ENCODE measurements around the gene PPP2R3B. TPM values are rescaled to one million over a fixed set of nuclear protein-coding genes. Genes with fewer than 3 reads are reported as not detected.

The PPP2R3B gene
- total and polyA plus RNA-seq, 2 of the 4 experiments (the other 2 are of a cell fraction): 13.2 to 13.3 TPM

GRCh38 chrX:341541-342101 is 45.1 kb downstream of the PPP2R3B start:
- H3K56ac ChIP-seq (ENCODE audit: extremely low read depth, insufficient read depth, low read length): no peak overlapping the region
- no peak overlapping the region for H3K4me3 ChIP-seq (ENCODE audit: insufficient read depth, low read depth, low read length)
- peaks cover 29% of the 10 kb centered on the region; the same call in 1 of the 2 replicates for H3K36me3 ChIP-seq (ENCODE audit: control insufficient read depth, insufficient read depth, low read length)
- H2AK9ac ChIP-seq (replicated peaks; ENCODE audit: low read depth, low read length, poor library complexity): no peak overlapping the region
- no peaks in the 10 kb centered on the region for H3K9me1 ChIP-seq (ENCODE audit: insufficient read depth, low read length)
- no peak overlapping the region for H3K14ac ChIP-seq (replicated peaks; ENCODE audit: low read depth, low read length)
- H2AFZ ChIP-seq (replicated peaks; ENCODE audit: low read length, poor library complexity): no peak overlapping the region
- in situ Hi-C loops (cut with MboI; ENCODE audit: low sequenced_read_pairs): no loop called here
- POLR2A ChIA-PET (ENCODE audit: unreplicated experiment): no interaction called here
- no peaks in the 10 kb centered on the region for H3K27me3 ChIP-seq (ENCODE audit: control insufficient read depth, insufficient read depth, low read length)
- no peak overlapping the region for H4K5ac ChIP-seq (ENCODE audit: low read depth, low read length)
- H2AK5ac ChIP-seq (ENCODE audit: low read depth, low read length): no peak overlapping the region
- H4K91ac ChIP-seq (ENCODE audit: insufficient read depth, low read depth, low read length): no peak overlapping the region
- no peak overlapping the region for H2BK20ac ChIP-seq (ENCODE audit: low read depth, low read length)
- CTCF ChIA-PET: no interaction called here
- 99% methylated on average over 18 of the region's 36 CpGs; no CpG with 5 or more reads in 1 of the 2 experiments for WGBS, 2 experiments (ENCODE audit: extremely low coverage in 2 of 2, insufficient read length in 1 of 2)
- BruUV-seq (replicated peaks): no TSS peak
- H3K27ac ChIP-seq (ENCODE audit: insufficient read depth, low read length): no peak overlapping the region
- H2BK120ac ChIP-seq (ENCODE audit: low read depth, low read length): no peak overlapping the region
- TF ChIP-seq RAD21 (IDR thresholded peaks at IDR 0.05; ENCODE audit: low read length) (no peak), POLR2A (IDR thresholded peaks at IDR 0.05; ENCODE audit: low read depth, low read length) (no peak), NFE2L2 (IDR thresholded peaks at IDR 0.05; ENCODE audit: low read depth, low read length) (no peak), CEBPB (IDR thresholded peaks at IDR 0.05; ENCODE audit: low read depth, low read length) (no peak), RFX5 (IDR thresholded peaks at IDR 0.05; ENCODE audit: low read depth, low read length) (no peak), BHLHE40 (IDR thresholded peaks at IDR 0.05; ENCODE audit: low read depth, low read length) (no peak), FOS (IDR thresholded peaks at IDR 0.05; ENCODE audit: low read depth, low read length) (no peak), MAFK (IDR thresholded peaks at IDR 0.05; ENCODE audit: low read depth, low read length) (no peak), SMC3 (IDR thresholded peaks at IDR 0.05; ENCODE audit: low read depth, low read length) (no peak), MXI1 (IDR thresholded peaks at IDR 0.05; ENCODE audit: borderline replicate concordance, low read depth, low read length) (no peak)
- TF ChIP-seq, protein P1, sequence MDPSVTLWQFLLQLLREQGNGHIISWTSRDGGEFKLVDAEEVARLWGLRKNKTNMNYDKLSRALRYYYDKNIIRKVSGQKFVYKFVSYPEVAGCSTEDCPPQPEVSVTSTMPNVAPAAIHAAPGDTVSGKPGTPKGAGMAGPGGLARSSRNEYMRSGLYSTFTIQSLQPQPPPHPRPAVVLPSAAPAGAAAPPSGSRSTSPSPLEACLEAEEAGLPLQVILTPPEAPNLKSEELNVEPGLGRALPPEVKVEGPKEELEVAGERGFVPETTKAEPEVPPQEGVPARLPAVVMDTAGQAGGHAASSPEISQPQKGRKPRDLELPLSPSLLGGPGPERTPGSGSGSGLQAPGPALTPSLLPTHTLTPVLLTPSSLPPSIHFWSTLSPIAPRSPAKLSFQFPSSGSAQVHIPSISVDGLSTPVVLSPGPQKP (IDR thresholded peaks at IDR 0.05; ENCODE audit: borderline replicate concordance, low read depth, low read length): no peak
- TF ChIP-seq, protein P2, sequence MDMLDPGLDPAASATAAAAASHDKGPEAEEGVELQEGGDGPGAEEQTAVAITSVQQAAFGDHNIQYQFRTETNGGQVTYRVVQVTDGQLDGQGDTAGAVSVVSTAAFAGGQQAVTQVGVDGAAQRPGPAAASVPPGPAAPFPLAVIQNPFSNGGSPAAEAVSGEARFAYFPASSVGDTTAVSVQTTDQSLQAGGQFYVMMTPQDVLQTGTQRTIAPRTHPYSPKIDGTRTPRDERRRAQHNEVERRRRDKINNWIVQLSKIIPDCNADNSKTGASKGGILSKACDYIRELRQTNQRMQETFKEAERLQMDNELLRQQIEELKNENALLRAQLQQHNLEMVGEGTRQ (IDR thresholded peaks at IDR 0.05; ENCODE audit: low read depth, low read length): no peak
- H3K18ac ChIP-seq (ENCODE audit: low read depth, low read length): no peak overlapping the region
- no peaks in the 10 kb centered on the region for H3K4me1 ChIP-seq (ENCODE audit: control insufficient read depth, insufficient read depth, low read length)
- H3K79me1 ChIP-seq (ENCODE audit: low read depth in 1 of 2, low read length in 2 of 2): no peaks in the 10 kb centered on the region
- H3K4ac ChIP-seq (ENCODE audit: low read depth, low read length): no peak overlapping the region
- H3K9me3 ChIP-seq (ENCODE audit: control insufficient read depth, insufficient read depth, low read length): peaks cover 12% of the 10 kb centered on the region; the same call in 1 of the 2 replicates
- intact Hi-C loops (cut with micrococcal nuclease): no loop called here
- no peak overlapping the region for H3K9ac ChIP-seq (ENCODE audit: low read depth, low read length)
- H3K23ac ChIP-seq (ENCODE audit: low read depth, low read length): no peak overlapping the region
- H2BK5ac ChIP-seq (ENCODE audit: low read depth, low read length, poor library complexity, severe bottlenecking): no peak overlapping the region
- H2BK15ac ChIP-seq (ENCODE audit: low read depth, low read length): no peak overlapping the region
- H3K4me2 ChIP-seq (ENCODE audit: low read depth, low read length): no peak overlapping the region
- no peak overlapping the region for H4K8ac ChIP-seq (ENCODE audit: low read depth in 2 of 2, low read length in 2 of 2)
- dilution Hi-C loops (cut with HindIII; ENCODE audit: low sequenced_read_pairs, unreplicated experiment): no loop called here
- DNase-seq (no peak), ATAC-seq (ENCODE audit: low read depth) (no peak)
- H4K20me1 ChIP-seq (ENCODE audit: insufficient read depth, low read length): no peaks in the 10 kb centered on the region
